SHP77 (cell line): Measurements from ENCODE around the gene PLEKHA4.
"Not testable (repeated sequence)": the region's sequence is repeated elsewhere in the genome, so short reads cannot be mapped to it uniquely, and the experiment has no call there.

Experiments
- DNase-seq, 2 experiments: peaks; one replicate each; lab custom pipeline; 2025; lab: John Stamatoyannopoulos, UW

The PLEKHA4 gene

DNA sequence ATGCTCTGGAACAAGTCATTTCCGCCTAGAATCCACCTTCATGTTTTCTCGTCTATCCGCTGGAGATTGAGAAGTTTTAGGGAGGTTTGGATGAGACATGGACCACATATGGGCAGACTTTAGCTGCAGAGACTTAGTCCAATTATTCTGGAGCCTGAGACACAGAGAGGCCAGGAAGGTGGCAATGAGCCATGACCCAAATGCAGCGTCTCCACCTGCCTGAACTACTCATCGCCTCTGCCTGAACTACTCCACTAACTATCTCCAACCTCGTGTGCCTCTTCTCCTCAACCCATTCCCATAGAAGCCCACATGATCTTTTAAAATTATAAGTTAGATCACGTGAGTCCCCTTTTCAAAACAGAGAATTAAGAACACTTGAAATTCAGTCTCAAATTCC lies 5.6 kb downstream of the PLEKHA4 start:
- DNase-seq, result no peak

- no peak for DNase-seq
Observed at GRCh38 chr19:48861313-48861712, 7.1 kb downstream of the PLEKHA4 start.

DNA sequence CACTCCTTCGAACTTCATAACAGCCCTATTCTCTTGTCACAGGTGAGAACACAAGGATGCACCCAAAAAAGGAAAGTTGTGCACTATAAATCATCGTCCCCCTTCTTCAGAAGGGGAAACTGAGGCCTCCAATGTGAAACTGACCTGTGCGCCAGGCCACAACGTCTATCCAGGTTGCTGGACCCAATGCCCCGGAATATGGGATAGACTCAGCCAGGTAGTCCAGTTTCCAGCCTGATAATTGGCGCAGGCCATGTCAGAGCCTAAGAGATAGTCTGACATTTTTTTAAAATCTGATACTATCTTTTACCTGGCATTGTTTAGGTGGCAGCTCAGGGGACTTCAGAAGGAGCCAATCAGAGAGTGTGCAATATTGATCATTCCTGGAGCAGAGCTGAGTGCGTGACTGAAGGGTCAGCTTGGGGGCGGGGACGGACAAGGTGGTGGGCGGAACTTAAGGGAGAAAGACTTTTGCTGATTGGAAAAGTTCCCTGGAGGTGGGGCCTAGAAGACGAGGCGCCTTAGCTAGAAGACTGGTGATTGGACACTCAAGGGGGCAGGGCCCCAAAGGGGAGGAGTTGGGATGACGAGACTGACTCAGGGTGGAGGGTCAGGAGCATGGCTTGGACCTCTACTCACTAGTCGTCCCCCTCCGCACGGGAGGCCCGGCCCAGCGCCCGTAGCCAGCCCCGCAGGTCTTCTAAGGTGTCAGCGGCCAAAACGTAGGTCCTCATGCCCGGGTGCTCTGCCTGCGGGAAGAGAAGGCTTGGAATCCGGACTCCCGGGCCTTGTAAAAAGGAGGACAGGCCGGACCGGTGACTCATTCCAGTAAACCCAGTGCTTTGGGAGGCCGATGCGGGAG lies 8.5 kb downstream of the PLEKHA4 start:
- DNase-seq, result no peak

- no peak for DNase-seq
Observed at GRCh38 chr19:48858984-48859710, 9.3 kb downstream of the PLEKHA4 start.

- no peak for DNase-seq
Observed at GRCh38 chr19:48856921-48857320, 11.5 kb downstream of the PLEKHA4 start.

GRCh38 chr19:48854103-48854502 lies 14.3 kb downstream of the PLEKHA4 start:
- no peak for DNase-seq

DNA sequence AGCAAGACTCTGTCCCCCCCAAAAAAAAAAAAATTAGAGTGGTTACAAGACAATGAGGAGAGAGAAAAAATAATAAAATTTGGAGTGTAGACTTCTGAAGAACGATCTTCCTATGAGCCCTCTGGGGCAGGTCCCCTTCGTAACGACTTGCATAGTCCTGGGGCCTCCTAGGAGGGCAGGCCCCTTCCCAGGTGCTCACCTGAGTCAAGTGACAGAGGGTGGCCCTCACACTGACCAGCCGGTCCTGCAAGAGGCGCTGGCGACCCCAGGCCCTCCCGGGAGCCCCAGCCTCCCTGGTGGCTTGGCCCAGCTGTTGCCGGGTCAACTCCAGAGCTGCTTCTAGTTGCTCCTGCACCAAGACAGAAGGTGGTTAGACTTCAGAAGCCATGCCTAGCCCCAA lies 14.9 kb downstream of the PLEKHA4 start:
- DNase-seq, result no peak

GRCh38 chr19:48852292-48852691 lies 16.1 kb downstream of the PLEKHA4 start:
- no peak for DNase-seq

DNA sequence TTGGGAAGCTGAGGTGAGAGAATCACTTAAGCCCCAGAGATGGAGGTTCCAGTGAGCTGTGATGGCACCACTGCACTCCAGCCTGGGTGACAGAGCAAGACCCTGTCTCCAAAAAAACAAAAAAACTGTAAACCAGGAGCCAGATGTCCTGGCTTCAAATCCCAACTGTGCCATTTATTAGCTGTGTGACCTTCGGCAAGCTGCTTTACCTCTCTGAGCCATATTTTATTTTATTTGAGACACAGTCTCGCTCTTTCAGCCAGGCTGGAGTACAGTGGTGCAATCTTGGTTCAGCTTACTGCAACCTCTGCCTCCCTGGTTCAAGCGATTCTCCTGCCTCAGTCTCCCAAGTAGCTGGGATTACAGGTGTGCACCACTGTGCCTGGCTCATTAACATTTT lies 21.8 kb downstream of the PLEKHA4 start:
- not testable (repeated sequence) for DNase-seq

GRCh38 chr19:48845384-48845783 lies 23.0 kb downstream of the PLEKHA4 start:
- no peak for DNase-seq

- no peak for DNase-seq
Observed at GRCh38 chr19:48844472-48844871, 23.9 kb downstream of the PLEKHA4 start.

DNA sequence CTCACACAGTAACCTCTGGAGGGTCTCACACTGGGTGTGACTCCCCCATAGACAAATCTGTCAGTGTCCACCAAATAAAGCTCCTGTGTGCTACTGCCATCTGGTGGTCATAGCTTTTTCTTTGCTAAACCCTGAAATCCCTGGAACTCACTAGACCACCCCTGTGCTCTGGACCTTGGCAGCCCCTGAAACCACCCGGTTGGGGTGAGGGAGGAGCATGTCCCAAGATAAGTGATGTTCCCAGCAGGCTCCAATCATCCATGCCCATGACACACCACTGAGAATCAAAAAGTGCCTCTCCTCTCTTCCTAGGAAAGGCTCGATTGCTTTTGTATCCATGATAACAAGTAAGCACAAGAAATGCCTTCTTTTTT lies 25.6 kb downstream of the PLEKHA4 start:
- DNase-seq, result peak; percentile 15 to 38

DNA sequence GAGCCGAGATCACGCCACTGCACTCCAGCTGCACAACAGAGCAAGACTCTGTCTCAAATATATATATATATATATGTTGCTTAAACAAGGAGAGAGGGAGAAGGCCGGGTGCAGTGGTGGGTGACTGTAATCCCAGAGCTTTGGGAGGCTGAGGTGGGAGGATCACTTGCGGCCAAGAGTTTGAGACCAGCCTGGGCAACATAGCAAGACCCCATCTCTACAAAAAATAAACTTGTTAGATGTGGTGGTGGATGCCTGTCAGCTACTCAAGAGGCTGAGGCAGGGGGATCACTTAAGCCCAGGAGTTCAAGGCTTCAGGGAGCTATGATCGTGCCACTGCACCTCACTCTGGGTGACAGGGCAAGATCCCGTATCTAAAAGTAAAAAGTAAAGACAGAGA lies 26.8 kb downstream of the PLEKHA4 start:
- DNase-seq, result no peak

DNA sequence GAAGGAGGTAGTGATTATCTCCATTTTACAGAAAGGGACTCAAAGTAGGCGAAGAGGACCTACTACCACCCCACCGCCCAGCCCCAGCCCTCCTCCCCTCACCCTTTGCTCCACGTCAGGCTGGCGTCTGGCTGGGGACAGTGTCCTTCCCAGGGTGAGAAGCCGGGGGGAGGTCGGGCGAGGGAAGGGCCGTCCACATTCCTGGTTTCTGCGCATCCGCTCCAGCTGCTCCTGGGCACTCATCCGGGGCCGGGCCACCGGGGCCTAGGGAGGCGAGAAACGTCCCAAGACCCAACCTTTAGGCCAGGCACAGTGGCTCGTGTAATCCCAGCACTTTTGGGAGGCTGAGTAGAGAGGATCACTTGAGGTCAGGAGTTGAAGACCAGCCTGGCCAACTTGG lies 27.4 kb downstream of the PLEKHA4 start:
- no peak for DNase-seq

DNA sequence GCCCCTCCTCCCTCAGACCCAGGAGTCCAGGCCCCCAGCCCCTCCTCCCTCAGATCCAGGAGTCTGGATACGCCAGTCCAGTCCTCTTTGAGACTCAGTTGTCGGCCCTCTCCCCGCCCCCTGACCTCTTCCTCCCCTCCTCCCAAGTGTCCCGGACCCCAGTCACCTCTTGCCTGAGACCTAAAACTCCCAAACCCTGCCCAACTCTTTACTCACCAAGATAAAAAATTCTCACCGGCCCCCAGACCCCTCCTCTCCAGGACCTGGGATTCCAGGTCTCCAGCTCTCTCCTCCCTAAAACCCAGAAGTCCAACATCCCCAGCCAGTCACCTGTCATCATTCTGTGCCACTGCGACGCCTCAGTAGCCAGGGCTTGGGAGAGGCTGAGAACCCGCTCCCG lies 30.7 kb downstream of the PLEKHA4 start:
- no peak for DNase-seq

GRCh38 chr19:48837051-48837524 lies 31.3 kb downstream of the PLEKHA4 start:
- DNase-seq, result peak; percentile 86 to 88

- DNase-seq, result peak in 1 of 2 experiments; percentile 29
Observed at GRCh38 chr19:48836089-48837017, 32.1 kb downstream of the PLEKHA4 start, which contains the start of gene HSD17B14. HSD17B14 (minus strand) TSS chr19:48836491; CDS start chr19:48836411, 80 bp downstream.

DNA sequence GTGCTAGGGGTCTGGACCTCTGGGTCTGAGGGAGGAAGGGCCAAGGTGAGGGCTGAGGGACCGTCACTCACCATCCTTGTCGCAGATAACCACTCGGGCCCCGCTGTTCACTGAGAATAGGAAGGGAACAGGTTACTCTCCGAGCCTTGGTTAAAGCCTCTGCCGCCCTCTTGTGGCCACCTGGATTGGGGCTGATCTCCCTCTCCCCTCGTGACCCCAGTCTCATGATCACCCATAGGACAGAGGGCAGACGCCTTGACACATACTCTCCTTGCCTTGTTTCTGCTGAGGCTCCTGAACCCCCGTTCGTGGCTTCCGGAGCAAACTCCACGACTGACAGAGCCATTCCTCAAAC lies 32.7 kb downstream of the PLEKHA4 start:
- DNase-seq, result peak; percentile 79 to 83

GRCh38 chr19:48833977-48834376 lies 34.4 kb downstream of the PLEKHA4 start:
- no peak for DNase-seq

GRCh38 chr19:48833049-48833448 lies 35.4 kb downstream of the PLEKHA4 start:
- no peak for DNase-seq

DNA sequence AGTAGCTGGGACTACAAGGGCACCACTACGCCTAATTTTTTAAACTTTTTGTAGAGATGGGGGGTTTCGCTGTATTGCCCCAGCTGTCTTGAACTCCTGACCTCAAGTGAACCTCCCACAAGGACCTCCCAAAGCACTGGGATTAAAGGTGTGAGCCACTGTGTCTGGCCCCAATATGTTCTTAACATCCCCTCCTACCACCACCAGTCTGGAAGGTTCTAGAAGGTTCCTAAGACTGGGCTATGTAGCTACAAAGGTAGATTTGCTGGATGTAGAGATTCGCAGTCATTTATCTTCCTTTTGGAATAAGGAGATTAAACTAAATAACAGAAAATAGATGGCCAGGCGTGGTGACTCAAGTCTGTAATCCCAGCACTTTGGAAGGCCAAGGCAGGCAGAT lies 37.5 kb downstream of the PLEKHA4 start:
- DNase-seq, result no peak

DNA sequence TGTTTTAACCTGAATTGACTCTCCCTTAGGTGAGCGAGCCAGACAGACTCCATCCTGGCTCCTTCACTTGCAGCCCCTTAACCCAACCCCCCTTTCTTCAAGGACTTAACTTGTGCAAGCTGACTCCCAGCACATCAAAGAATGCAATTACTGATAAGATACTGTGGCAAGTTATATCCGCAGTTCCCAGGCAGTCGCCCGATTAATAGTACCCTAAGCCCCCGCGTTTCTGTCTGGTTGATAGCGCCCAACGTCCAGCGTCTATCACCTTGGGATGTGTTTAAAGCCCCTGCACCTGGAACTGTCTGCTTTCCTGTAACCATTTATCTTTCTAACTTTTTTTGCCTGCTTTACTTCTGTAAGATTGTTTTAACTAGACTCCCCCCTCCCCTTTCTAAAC lies 38.3 kb downstream of the PLEKHA4 start:
- no peak for DNase-seq
